Measurements from ENCODE around the gene SETDB2.

The SETDB2 gene, protein sequence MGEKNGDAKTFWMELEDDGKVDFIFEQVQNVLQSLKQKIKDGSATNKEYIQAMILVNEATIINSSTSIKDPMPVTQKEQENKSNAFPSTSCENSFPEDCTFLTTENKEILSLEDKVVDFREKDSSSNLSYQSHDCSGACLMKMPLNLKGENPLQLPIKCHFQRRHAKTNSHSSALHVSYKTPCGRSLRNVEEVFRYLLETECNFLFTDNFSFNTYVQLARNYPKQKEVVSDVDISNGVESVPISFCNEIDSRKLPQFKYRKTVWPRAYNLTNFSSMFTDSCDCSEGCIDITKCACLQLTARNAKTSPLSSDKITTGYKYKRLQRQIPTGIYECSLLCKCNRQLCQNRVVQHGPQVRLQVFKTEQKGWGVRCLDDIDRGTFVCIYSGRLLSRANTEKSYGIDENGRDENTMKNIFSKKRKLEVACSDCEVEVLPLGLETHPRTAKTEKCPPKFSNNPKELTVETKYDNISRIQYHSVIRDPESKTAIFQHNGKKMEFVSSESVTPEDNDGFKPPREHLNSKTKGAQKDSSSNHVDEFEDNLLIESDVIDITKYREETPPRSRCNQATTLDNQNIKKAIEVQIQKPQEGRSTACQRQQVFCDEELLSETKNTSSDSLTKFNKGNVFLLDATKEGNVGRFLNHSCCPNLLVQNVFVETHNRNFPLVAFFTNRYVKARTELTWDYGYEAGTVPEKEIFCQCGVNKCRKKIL

DNA sequence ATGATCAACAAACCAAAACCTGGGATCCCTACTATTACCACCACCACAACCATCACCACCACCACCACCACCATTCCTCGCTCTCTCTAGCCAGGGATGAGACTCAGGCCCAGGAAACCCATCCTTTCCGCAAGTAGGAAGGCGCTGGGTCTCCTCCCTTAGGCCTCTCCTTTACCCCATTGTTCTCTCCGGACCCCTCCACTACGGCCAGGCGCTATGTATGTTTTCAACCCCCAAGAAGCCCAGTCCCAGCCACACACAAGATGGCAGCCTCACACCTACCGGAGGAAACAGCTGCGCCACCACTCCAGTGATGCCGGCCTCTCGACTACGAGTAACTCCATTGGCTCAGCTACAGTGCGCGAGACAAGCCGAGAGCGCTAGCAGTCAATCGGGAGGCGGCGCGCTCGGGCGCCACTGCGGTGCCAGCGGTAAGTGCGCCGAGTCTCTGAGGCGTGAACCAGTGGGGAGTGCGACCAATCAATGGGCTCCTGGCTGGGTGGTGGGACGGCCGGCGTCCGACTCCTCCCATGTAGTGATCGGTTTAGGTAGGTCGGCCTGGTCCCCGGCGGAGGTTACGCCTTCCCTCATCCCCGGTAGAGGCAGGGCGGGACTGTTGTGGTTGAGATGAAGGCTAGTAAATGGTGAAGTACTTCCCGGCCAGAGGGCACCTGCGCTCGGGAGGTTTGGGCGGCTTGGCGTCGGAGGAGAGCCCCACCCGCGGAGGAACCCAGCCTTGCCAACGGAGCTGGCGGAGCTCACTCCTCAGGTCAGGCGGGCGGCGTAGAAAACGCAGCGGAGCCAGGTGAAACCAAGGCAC, at the start of gene SETDB2, which contains the start of gene CAB39L:
Gene SETDB2 (plus strand): TSS at position 571 of the 820 bp plus-strand sequence. CDS start 7,620 bp downstream, outside the sequence.
Gene CAB39L (minus strand): TSS at position 361 of the 820 bp plus-strand sequence. CDS start 61,154 bp downstream, outside the sequence.
- intact Hi-C loops (cut with micrococcal nuclease) = loop anchor here (2.0 kb wide), 1 partner anchor 51 kb away; the partner anchor contains the start of gene PHF11
- Mint-ChIP-seq H3K27me3 (no peaks in the 10 kb centered on the region), H3K36me3 (ENCODE audit: low read depth) (peaks cover 30% of the 10 kb centered on the region), H3K9me3 (no peaks in the 10 kb centered on the region), H3K4me3 (peak within 1 kb of the TSS; percentile 91), H3K27ac (peak within 1 kb of the TSS; percentile 94), H3K4me1 (ENCODE audit: low read depth) (peaks cover 26% of the 10 kb centered on the region)

- H3K9me3 Mint-ChIP-seq = no peaks in the 10 kb centered on the region
- no peak overlapping the region for H3K4me3 Mint-ChIP-seq
- H3K27ac Mint-ChIP-seq = no peak overlapping the region
- no peaks in the 10 kb centered on the region for H3K27me3 Mint-ChIP-seq
- no peaks in the 10 kb centered on the region for H3K36me3 Mint-ChIP-seq (ENCODE audit: low read depth)
- intact Hi-C loops (cut with micrococcal nuclease) = no loop called here
- peaks cover 5% of the 10 kb centered on the region for H3K4me1 Mint-ChIP-seq (ENCODE audit: low read depth)
These were observed 48.6 kb upstream of the SETDB2 start for GRCh38 chr13:49395451-49395865.

DNA sequence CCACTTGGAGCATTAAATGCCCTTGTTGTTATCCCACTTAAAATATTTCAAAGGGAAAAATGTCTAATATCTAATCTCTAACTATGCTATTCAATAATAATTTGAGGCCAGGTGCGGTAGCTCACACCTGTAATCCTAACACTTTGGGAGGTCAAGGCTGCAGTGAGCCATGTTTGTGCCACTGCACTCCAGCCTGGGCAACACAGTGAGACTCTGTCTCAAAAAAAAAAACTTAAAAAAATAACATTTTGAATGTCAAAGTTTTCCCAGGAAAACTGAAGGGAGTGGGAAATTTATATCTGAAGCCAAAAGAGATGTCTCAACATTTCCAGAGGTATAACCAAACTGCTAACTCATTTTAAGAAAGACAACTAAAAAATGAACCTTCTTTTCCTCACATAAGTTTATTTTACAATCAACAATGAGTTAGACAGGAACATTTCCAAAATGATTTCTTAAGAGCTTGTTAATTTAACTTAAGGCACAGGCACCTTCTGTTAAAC, 48.1 kb upstream of the SETDB2 start:
- H3K4me3 Mint-ChIP-seq = no peak overlapping the region
- H3K27ac Mint-ChIP-seq = no peak overlapping the region
- no peaks in the 10 kb centered on the region for H3K27me3 Mint-ChIP-seq
- no peaks in the 10 kb centered on the region for H3K9me3 Mint-ChIP-seq
- intact Hi-C loops (cut with micrococcal nuclease) = no loop called here
- H3K4me1 Mint-ChIP-seq (ENCODE audit: low read depth) = peaks cover 5% of the 10 kb centered on the region
- no peaks in the 10 kb centered on the region for H3K36me3 Mint-ChIP-seq (ENCODE audit: low read depth)

DNA sequence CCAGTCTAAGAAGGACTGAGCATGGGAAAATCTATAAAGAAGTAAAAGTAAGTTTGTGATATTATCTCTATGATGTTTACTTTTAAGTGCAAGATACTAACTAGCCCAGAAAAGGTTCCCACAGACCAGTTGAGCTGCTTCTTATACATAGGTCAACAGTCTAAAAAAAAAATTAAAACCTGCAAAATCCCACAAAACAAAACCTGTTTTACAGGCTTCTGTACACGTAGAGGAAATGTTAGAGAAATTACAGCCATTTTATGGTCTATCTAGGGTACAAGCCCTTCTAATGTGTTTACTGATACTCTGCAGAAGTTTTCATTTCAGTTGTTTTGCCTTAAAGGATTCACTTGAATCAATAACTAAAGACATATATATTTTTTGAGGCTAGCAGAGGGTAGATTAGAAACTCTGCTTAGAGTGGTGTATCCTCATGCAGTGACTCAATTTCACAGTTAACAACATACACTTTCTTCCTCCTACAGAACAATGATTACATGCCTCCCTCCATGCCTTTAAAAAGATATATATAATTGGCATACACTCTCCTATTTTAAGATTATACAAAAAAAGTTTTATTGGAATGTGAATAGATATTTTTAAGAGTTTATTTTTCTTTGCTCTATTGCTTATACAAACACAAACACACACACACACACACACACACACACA, 44.1 kb upstream of the SETDB2 start:
- Mint-ChIP-seq H3K4me3 (no peak overlapping the region), H3K27me3 (no peaks in the 10 kb centered on the region), H3K9me3 (peaks cover 14% of the 10 kb centered on the region), H3K36me3 (ENCODE audit: low read depth) (peaks cover 8% of the 10 kb centered on the region), H3K27ac (no peak overlapping the region), H3K4me1 (ENCODE audit: low read depth) (peaks cover 9% of the 10 kb centered on the region)
- intact Hi-C loops (cut with micrococcal nuclease) = no loop called here

- peak overlapping the region; percentile 0 for H3K4me3 Mint-ChIP-seq
- H3K4me1 Mint-ChIP-seq (ENCODE audit: low read depth) = peaks cover 9% of the 10 kb centered on the region
- H3K27ac Mint-ChIP-seq = peak overlapping the region; percentile 42
- peaks cover 8% of the 10 kb centered on the region for H3K36me3 Mint-ChIP-seq (ENCODE audit: low read depth)
- intact Hi-C loops (cut with micrococcal nuclease) = no loop called here
- no peaks in the 10 kb centered on the region for H3K27me3 Mint-ChIP-seq
- peaks cover 24% of the 10 kb centered on the region for H3K9me3 Mint-ChIP-seq
These were observed 43.1 kb upstream of the SETDB2 start for GRCh38 chr13:49400755-49401659.

DNA sequence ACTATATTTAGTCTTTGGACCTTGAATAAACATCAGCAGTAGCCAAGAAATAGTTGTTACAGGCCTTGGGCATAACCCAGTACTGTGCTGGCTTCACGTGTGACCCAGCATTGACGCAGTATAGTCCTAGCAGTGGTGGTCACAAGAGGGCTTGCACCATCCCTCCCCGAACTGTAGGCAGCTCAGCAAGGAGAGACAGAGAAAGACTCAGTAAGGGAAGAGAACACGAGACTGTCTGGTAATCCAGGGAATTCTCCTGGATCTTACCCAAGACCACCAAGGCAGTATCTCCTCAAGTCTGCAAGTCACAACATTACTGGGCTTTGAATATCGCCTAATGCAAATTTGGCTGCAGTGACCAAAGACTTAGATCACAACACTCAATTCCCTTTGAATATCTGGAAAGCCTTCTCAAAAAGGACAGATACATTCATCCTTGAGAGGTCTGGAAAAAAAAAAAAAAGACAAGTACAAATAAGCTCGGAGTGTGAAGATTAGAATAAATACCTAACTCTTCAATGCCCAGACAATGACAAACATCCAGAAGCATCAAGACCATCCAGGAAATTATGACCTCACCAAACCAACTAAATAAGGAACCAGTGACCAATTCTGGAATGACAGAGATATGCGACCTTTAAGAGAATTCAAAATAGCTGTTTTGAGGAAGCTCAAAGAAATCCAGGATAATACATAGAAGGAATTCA, 39.9 kb upstream of the SETDB2 start:
- no peaks in the 10 kb centered on the region for H3K27me3 Mint-ChIP-seq
- peaks cover 9% of the 10 kb centered on the region for H3K4me1 Mint-ChIP-seq (ENCODE audit: low read depth)
- intact Hi-C loops (cut with micrococcal nuclease) = no loop called here
- peaks cover 8% of the 10 kb centered on the region for H3K36me3 Mint-ChIP-seq (ENCODE audit: low read depth)
- no peak overlapping the region for H3K27ac Mint-ChIP-seq
- no peak overlapping the region for H3K4me3 Mint-ChIP-seq
- H3K9me3 Mint-ChIP-seq = peaks cover 24% of the 10 kb centered on the region

GRCh38 chr13:49404703-49405020, 39.4 kb upstream of the SETDB2 start:
- Mint-ChIP-seq H3K27me3 (no peaks in the 10 kb centered on the region), H3K9me3 (peaks cover 24% of the 10 kb centered on the region), H3K27ac (no peak overlapping the region), H3K36me3 (ENCODE audit: low read depth) (peaks cover 8% of the 10 kb centered on the region), H3K4me1 (ENCODE audit: low read depth) (peaks cover 9% of the 10 kb centered on the region), H3K4me3 (no peak overlapping the region)
- intact Hi-C loops (cut with micrococcal nuclease) = no loop called here

DNA sequence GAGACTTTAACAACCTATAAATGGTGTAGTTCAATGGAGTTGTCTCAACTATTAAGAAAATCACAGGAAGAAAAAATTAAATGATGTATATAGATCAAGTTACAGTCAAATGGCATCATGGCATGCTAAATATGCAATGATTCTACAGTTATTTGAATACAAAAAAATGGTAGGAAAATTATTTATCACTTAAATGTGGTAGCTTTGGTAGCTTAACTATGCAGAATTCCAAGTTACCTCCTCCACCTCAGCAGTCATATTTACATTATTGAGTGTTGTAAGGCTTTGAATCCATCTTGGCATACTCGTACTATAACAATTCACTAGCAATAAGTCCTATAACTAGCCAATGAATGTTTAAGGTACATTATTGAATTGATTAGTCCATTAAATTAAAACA, 37.0 kb upstream of the SETDB2 start:
- no peak overlapping the region for H3K4me3 Mint-ChIP-seq
- H3K36me3 Mint-ChIP-seq (ENCODE audit: low read depth) = peaks cover 8% of the 10 kb centered on the region
- H3K27ac Mint-ChIP-seq = no peak overlapping the region
- no peaks in the 10 kb centered on the region for H3K27me3 Mint-ChIP-seq
- H3K9me3 Mint-ChIP-seq = peaks cover 24% of the 10 kb centered on the region
- intact Hi-C loops (cut with micrococcal nuclease) = no loop called here
- peaks cover 9% of the 10 kb centered on the region for H3K4me1 Mint-ChIP-seq (ENCODE audit: low read depth)

DNA sequence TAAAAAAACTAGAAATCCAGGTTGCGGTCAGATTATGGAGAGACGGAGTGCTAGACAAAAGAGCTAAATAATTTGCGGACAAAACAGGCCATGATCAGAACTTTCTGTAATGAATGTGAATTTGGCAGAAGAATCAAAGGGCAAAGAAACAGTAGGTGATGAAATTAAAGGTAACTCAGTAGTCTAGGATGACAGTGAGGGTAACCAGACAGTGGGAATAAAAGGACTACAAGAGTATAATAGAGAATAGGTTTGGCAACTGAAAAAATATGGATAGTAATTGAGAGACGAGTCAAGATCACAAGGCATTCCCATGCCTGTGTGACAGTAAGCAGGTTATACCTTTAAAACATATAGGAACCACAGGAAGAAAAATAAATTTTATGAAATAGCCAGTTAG, 36.1 kb upstream of the SETDB2 start:
- Mint-ChIP-seq H3K36me3 (ENCODE audit: low read depth) (peaks cover 8% of the 10 kb centered on the region), H3K4me3 (no peak overlapping the region), H3K27ac (no peak overlapping the region), H3K4me1 (ENCODE audit: low read depth) (peaks cover 9% of the 10 kb centered on the region), H3K9me3 (peaks cover 24% of the 10 kb centered on the region), H3K27me3 (no peaks in the 10 kb centered on the region)
- intact Hi-C loops (cut with micrococcal nuclease) = no loop called here

- H3K4me3 Mint-ChIP-seq = no peak overlapping the region
- no peaks in the 10 kb centered on the region for H3K27me3 Mint-ChIP-seq
- H3K4me1 Mint-ChIP-seq (ENCODE audit: low read depth) = peaks cover 5% of the 10 kb centered on the region
- H3K9me3 Mint-ChIP-seq = peaks cover 20% of the 10 kb centered on the region
- H3K27ac Mint-ChIP-seq = no peak overlapping the region
- intact Hi-C loops (cut with micrococcal nuclease) = no loop called here
- peaks cover 8% of the 10 kb centered on the region for H3K36me3 Mint-ChIP-seq (ENCODE audit: low read depth)
These were observed 35.1 kb upstream of the SETDB2 start for GRCh38 chr13:49409008-49409407.

DNA sequence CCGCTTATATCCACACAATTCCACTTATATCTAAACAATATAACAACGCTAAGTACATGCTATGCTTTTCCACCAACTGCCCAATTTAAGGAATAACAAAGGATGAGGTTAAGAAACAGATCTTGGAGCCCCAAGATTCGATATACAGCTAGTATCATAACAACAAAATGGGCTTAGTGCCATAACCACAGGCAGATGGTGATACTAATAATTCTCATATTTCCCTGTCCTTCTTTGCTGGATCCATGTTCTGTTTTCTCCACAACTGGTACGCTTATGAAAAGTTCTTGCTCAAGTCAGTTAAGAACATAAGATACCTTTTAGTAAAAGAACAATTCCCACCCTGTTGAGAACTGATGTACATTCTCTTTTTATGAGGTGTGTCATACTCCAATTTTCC, 34.1 kb upstream of the SETDB2 start:
- Mint-ChIP-seq H3K4me1 (ENCODE audit: low read depth) (no peaks in the 10 kb centered on the region), H3K36me3 (ENCODE audit: low read depth) (no peaks in the 10 kb centered on the region), H3K27ac (no peak overlapping the region), H3K27me3 (no peaks in the 10 kb centered on the region), H3K9me3 (peaks cover 10% of the 10 kb centered on the region), H3K4me3 (no peak overlapping the region)
- intact Hi-C loops (cut with micrococcal nuclease) = no loop called here

GRCh38 chr13:49410477-49410876, 33.6 kb upstream of the SETDB2 start:
- H3K27ac Mint-ChIP-seq = no peak overlapping the region
- intact Hi-C loops (cut with micrococcal nuclease) = no loop called here
- no peaks in the 10 kb centered on the region for H3K27me3 Mint-ChIP-seq
- peaks cover 5% of the 10 kb centered on the region for H3K9me3 Mint-ChIP-seq
- no peaks in the 10 kb centered on the region for H3K4me1 Mint-ChIP-seq (ENCODE audit: low read depth)
- H3K36me3 Mint-ChIP-seq (ENCODE audit: low read depth) = no peaks in the 10 kb centered on the region
- no peak overlapping the region for H3K4me3 Mint-ChIP-seq
